B cell (primary cell): ENCODE results near the gene KCTD17. TPM values are rescaled to one million over a fixed set of nuclear protein-coding genes. Genes with fewer than 3 reads are reported as not detected.

Experiments
- ATAC-seq: fragments of 200-7000 bp; cut with Tn5 transposase; one replicate; pipeline ENCODE4 v1.10.0; 2021; ENCODE audit warnings: low read depth, mild to moderate bottlenecking, moderate number of reproducible peaks, moderate library complexity
- CTCF ChIA-PET: fragments of 350-600 bp; sonication (Branson Sonifier 250); formaldehyde crosslinking; loops from one replicate; lab custom pipeline; 2021; ENCODE audit warnings: antibody characterized with exemption, inconsistent platforms; lab: Charles Lee
- POLR2A ChIA-PET: fragments of 350-600 bp; sonication (Branson Sonifier 250); formaldehyde crosslinking; loops from one replicate; lab custom pipeline; 2021; ENCODE audit warnings: antibody characterized with exemption; lab: Charles Lee
- DNase-seq: peaks from one replicate; pipeline ENCODE4 v3.0.0; 2013
- H2AFZ ChIP-seq: 2 replicates; pipeline ENCODE4 v1.6.1; 2012; ENCODE audit warnings: mild to moderate bottlenecking, low read depth, low read length; ENCODE audit not compliant: insufficient read depth, poor library complexity, severe bottlenecking
- H3K27ac ChIP-seq, 2 donors: 1 replicate in 1 of 2; 2 replicates in 1 of 2; pipeline ENCODE4 v1.5.1; 2012 to 2013; ENCODE audit warnings: low read length in 2 of 2, mild to moderate bottlenecking in 2 of 2, moderate library complexity in 1 of 2
- H3K27me3 ChIP-seq, 4 experiments: fragments of 200-600 bp in 1 of 4; sonication (generic) in 1 of 4; replicated peaks in 1 of 4; 1 replicate in 2 of 4; 2 replicates in 2 of 4; pipeline versions ENCODE4 v1.6.1 to v1.7.0; 2013 to 2016; ENCODE audit warnings: low read length in 3 of 4, mild to moderate bottlenecking in 2 of 4, mixed read lengths in 1 of 4, moderate library complexity in 1 of 4; ENCODE audit not compliant: insufficient read depth in 4 of 4, control insufficient read depth in 3 of 4; ENCODE audit errors: control extremely low read depth in 1 of 4
- H3K36me3 ChIP-seq, 2 experiments: replicated peaks in 1 of 2; 1 replicate in 1 of 2; 2 replicates in 1 of 2; pipeline versions ENCODE4 v1.6.1 to v1.7.1; 2013; ENCODE audit warnings: low read length in 1 of 2; ENCODE audit not compliant: insufficient read depth in 2 of 2, control insufficient read depth in 1 of 2; ENCODE audit errors: control extremely low read depth in 1 of 2, extremely low read depth in 1 of 2
- H3K4me1 ChIP-seq, 2 donors: fragments of 200-600 bp in 1 of 2; sonication (generic) in 1 of 2; 1 replicate in 1 of 2; 2 replicates in 1 of 2; pipeline versions ENCODE4 v1.5.1 to v1.6.1; 2013 to 2017; ENCODE audit warnings: low read length in 2 of 2; ENCODE audit not compliant: control insufficient read depth in 2 of 2, insufficient read depth in 2 of 2
- H3K4me2 ChIP-seq: replicated peaks from 2 replicates; pipeline ENCODE3; 2012; ENCODE audit warnings: mild to moderate bottlenecking, low read depth, low read length; ENCODE audit not compliant: poor library complexity, severe bottlenecking
- H3K4me3 ChIP-seq, 5 experiments: fragments of 200-600 bp in 1 of 5; sonication (generic) in 1 of 5; 1 replicate in 3 of 5; 2 replicates in 2 of 5; pipeline versions ENCODE4 v1.5.1 to v1.7.0; 2011 to 2016; ENCODE audit warnings: low read length in 4 of 5, mild to moderate bottlenecking in 4 of 5, low read depth in 2 of 5, control low read depth in 1 of 5, moderate library complexity in 1 of 5; ENCODE audit not compliant: insufficient read depth in 1 of 5; ENCODE audit errors: control extremely low read depth in 1 of 5, extremely low read depth in 1 of 5
- H3K79me2 ChIP-seq: fragments of 200-600 bp; sonication (generic); one replicate; pipeline ENCODE4 v1.6.0; 2016; ENCODE audit warnings: low read length; ENCODE audit not compliant: control insufficient read depth, insufficient read depth
- H3K9ac ChIP-seq: fragments of 200-600 bp; sonication (generic); 2 replicates; pipeline ENCODE4 v1.6.1; 2017; ENCODE audit warnings: mild to moderate bottlenecking, low read length, moderate library complexity
- H3K9me3 ChIP-seq, 3 donors: one replicate each; pipeline versions ENCODE4 v1.6.1 to v1.7.1; 2013; ENCODE audit warnings: low read length in 2 of 3; ENCODE audit not compliant: control insufficient read depth in 2 of 3, insufficient read depth in 1 of 3; ENCODE audit errors: control extremely low read depth in 1 of 3
- H4K20me1 ChIP-seq: 2 replicates; pipeline ENCODE4 v1.6.0; 2012; ENCODE audit warnings: mild to moderate bottlenecking, low read length; ENCODE audit not compliant: insufficient read depth, control insufficient read depth, poor library complexity, severe bottlenecking
- H3K27ac Mint-ChIP-seq: one replicate; pipeline ENCODE4 v1.8.0; 2021; ENCODE audit warnings: mixed read lengths
- H3K27me3 Mint-ChIP-seq: one replicate; pipeline ENCODE4 v1.8.0; 2021; ENCODE audit warnings: mixed read lengths
- H3K4me1 Mint-ChIP-seq: one replicate; pipeline ENCODE4 v1.8.0; 2021; ENCODE audit warnings: mixed read lengths
- H3K4me3 Mint-ChIP-seq: one replicate; pipeline ENCODE4 v1.8.0; 2021; ENCODE audit warnings: mixed read lengths
- H3K9me3 Mint-ChIP-seq: one replicate; pipeline ENCODE4 v1.8.0; 2022; ENCODE audit warnings: mixed read lengths; ENCODE audit not compliant: insufficient read depth
- EZH2 ChIP-seq: IDR thresholded peaks from 2 replicates; pipeline ENCODE4 v1.6.1; 2012; ENCODE audit warnings: borderline replicate concordance, low read depth, mild to moderate bottlenecking, moderate library complexity, low read length; ENCODE audit not compliant: insufficient read depth, poor library complexity, severe bottlenecking
- WGBS: methylation state at CpG from one replicate; pipeline ENCODE4 v1.1.5; 2013; ENCODE audit warnings: missing lambda C conversion rate; ENCODE audit not compliant: insufficient coverage; 5-methylcytosine and 5-hydroxymethylcytosine counted together
- intact Hi-C: fragments of 100-400 bp; cut with micrococcal nuclease; formaldehyde crosslinking; loops from one replicate; pipeline ENCODE4 v1.10.0; 2022
- polyA plus RNA-seq: library from polyadenylated mRNA; depleted of rRNA; stranded (reverse); fragments of >200 nt; gene quantifications from 2 replicates; pipeline ENCODE4 v1.2.3, GENCODE V29; 2012
- total RNA-seq, 2 donors: library from RNA; stranded (reverse); fragments of 120-200 nt in 1 of 2; gene quantifications; 1 replicate in 1 of 2; 2 replicates in 1 of 2; pipeline versions ENCODE4 v1.2.3 to v1.2.4, GENCODE V29; 2013 to 2022
- TF ChIP-seq, protein P1 (sequence below): fragments of 200-600 bp; IDR thresholded peaks from one replicate; pipeline ENCODE4 v1.8.0; 2022; ENCODE audit warnings: antibody characterized with exemption, mild to moderate bottlenecking

The KCTD17 gene
- total and polyA plus RNA-seq, 2 donors (not counting 1 experiment from before 2014, with no cell fraction given): 29.0 to 41.3 TPM

- H3K27ac ChIP-seq: no peak overlapping the region
- H3K9ac ChIP-seq: no peak overlapping the region
- no peak for ATAC-seq
- Mint-ChIP-seq H3K27me3 (peaks cover 36% of the 10 kb centered on the region), H3K9me3 (no peaks in the 10 kb centered on the region), H3K4me1 (no peaks in the 10 kb centered on the region), H3K4me3 (no peak overlapping the region), H3K27ac (no peak overlapping the region)
- no peaks in the 10 kb centered on the region for H4K20me1 ChIP-seq
- no peaks in the 10 kb centered on the region for H3K9me3 ChIP-seq
- H3K79me2 ChIP-seq: no peaks in the 10 kb centered on the region
- intact Hi-C loops: no loop called here
- ChIA-PET POLR2A (no interaction called here), CTCF (no interaction called here)
- no peak overlapping the region for H2AFZ ChIP-seq
- H3K36me3 ChIP-seq: no peaks in the 10 kb centered on the region
- H3K4me1 ChIP-seq: no peaks in the 10 kb centered on the region
- WGBS: 84% methylated on average over 10 of the region's 11 CpGs
- no peak overlapping the region for H3K4me2 ChIP-seq
- DNase-seq: no peak
- no peak for TF ChIP-seq EZH2
- TF ChIP-seq, protein P1, sequence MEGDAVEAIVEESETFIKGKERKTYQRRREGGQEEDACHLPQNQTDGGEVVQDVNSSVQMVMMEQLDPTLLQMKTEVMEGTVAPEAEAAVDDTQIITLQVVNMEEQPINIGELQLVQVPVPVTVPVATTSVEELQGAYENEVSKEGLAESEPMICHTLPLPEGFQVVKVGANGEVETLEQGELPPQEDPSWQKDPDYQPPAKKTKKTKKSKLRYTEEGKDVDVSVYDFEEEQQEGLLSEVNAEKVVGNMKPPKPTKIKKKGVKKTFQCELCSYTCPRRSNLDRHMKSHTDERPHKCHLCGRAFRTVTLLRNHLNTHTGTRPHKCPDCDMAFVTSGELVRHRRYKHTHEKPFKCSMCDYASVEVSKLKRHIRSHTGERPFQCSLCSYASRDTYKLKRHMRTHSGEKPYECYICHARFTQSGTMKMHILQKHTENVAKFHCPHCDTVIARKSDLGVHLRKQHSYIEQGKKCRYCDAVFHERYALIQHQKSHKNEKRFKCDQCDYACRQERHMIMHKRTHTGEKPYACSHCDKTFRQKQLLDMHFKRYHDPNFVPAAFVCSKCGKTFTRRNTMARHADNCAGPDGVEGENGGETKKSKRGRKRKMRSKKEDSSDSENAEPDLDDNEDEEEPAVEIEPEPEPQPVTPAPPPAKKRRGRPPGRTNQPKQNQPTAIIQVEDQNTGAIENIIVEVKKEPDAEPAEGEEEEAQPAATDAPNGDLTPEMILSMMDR: no peak
- peaks cover 0 to 11% (median 0%) of the 10 kb centered on the region in 4 experiments for H3K27me3 ChIP-seq
- no peak overlapping the region for H3K4me3 ChIP-seq
Observed at GRCh38 chr22:37036655-37037377, 14.7 kb upstream of the KCTD17 start.

GRCh38 chr22:37037669-37038068, 13.9 kb upstream of the KCTD17 start:
- no peaks in the 10 kb centered on the region for H3K4me1 ChIP-seq
- 76% methylated on average over 10 of the region's 14 CpGs for WGBS
- ChIA-PET POLR2A (no interaction called here), CTCF (no interaction called here)
- Mint-ChIP-seq H3K4me1 (no peaks in the 10 kb centered on the region), H3K27ac (no peak overlapping the region), H3K9me3 (no peaks in the 10 kb centered on the region), H3K27me3 (peaks cover 36% of the 10 kb centered on the region), H3K4me3 (no peak overlapping the region)
- no peaks in the 10 kb centered on the region for H3K36me3 ChIP-seq
- intact Hi-C loops: no loop called here
- no peak overlapping the region for H3K4me2 ChIP-seq
- DNase-seq: no peak
- H4K20me1 ChIP-seq: no peaks in the 10 kb centered on the region
- peaks cover 0 to 11% (median 0%) of the 10 kb centered on the region in 4 experiments for H3K27me3 ChIP-seq
- TF ChIP-seq, protein P1: no peak
- TF ChIP-seq EZH2: no peak
- no peak overlapping the region for H3K9ac ChIP-seq
- no peak overlapping the region for H2AFZ ChIP-seq
- no peak overlapping the region for H3K4me3 ChIP-seq
- no peak overlapping the region for H3K27ac ChIP-seq
- ATAC-seq: no peak
- no peaks in the 10 kb centered on the region for H3K79me2 ChIP-seq
- H3K9me3 ChIP-seq: no peaks in the 10 kb centered on the region
